Type B pancreatic cell (in vitro differentiated cells): ENCODE results near the gene TSC2. TPM values are rescaled to one million over a fixed set of nuclear protein-coding genes. Genes with fewer than 3 reads are reported as not detected.

ENCODE experiments used
- DNase-seq: peaks from one replicate; pipeline ENCODE4 v3.0.0; 2021; ENCODE audit warnings: mixed read lengths; ENCODE audit not compliant: unreplicated experiment; ENCODE audit errors: extremely low spot score
- H3K27ac Mint-ChIP-seq: 2 replicates; pipeline ENCODE4 v1.8.0; 2021; ENCODE audit warnings: mild to moderate bottlenecking, mixed read lengths
- H3K27me3 Mint-ChIP-seq: 2 replicates; pipeline ENCODE4 v1.8.0; 2021; ENCODE audit warnings: mixed read lengths
- H3K36me3 Mint-ChIP-seq: 2 replicates; pipeline ENCODE4 v1.8.0; 2021; ENCODE audit warnings: mixed read lengths
- H3K4me1 Mint-ChIP-seq: one replicate; pipeline ENCODE4 v1.8.0; 2021; ENCODE audit warnings: mixed read lengths; ENCODE audit not compliant: unreplicated experiment
- H3K4me3 Mint-ChIP-seq: 2 replicates; pipeline ENCODE4 v1.8.0; 2021; ENCODE audit warnings: mild to moderate bottlenecking, mixed read lengths
- H3K9me3 Mint-ChIP-seq: 2 replicates; pipeline ENCODE4 v1.8.0; 2021; ENCODE audit warnings: mixed read lengths
- total RNA-seq: library from RNA; stranded (reverse); gene quantifications from 2 replicates; pipeline ENCODE4 v1.2.1, GENCODE V29; 2021; ENCODE audit warnings: low replicate concordance
- TF ChIP-seq, protein P1 (sequence below): fragments of 200-600 bp; sonication (generic); conservative IDR thresholded peaks from 2 replicates; pipeline ENCODE4 v1.5.0; 2021; ENCODE audit warnings: antibody characterized with exemption, mild to moderate bottlenecking

Gene TSC2
- total RNA-seq, 1 donor from 2014 or later: 208 TPM

- no peaks in the 10 kb centered on the region for H3K27me3 Mint-ChIP-seq
- H3K36me3 Mint-ChIP-seq: no peaks in the 10 kb centered on the region
- H3K27ac Mint-ChIP-seq: no peak overlapping the region
- H3K4me3 Mint-ChIP-seq: no peak overlapping the region
- H3K9me3 Mint-ChIP-seq: no peaks in the 10 kb centered on the region
- TF ChIP-seq, protein P1, sequence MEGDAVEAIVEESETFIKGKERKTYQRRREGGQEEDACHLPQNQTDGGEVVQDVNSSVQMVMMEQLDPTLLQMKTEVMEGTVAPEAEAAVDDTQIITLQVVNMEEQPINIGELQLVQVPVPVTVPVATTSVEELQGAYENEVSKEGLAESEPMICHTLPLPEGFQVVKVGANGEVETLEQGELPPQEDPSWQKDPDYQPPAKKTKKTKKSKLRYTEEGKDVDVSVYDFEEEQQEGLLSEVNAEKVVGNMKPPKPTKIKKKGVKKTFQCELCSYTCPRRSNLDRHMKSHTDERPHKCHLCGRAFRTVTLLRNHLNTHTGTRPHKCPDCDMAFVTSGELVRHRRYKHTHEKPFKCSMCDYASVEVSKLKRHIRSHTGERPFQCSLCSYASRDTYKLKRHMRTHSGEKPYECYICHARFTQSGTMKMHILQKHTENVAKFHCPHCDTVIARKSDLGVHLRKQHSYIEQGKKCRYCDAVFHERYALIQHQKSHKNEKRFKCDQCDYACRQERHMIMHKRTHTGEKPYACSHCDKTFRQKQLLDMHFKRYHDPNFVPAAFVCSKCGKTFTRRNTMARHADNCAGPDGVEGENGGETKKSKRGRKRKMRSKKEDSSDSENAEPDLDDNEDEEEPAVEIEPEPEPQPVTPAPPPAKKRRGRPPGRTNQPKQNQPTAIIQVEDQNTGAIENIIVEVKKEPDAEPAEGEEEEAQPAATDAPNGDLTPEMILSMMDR: no peak
- no peak for DNase-seq
- peaks cover 9% of the 10 kb centered on the region for H3K4me1 Mint-ChIP-seq
Measured at GRCh38 chr16:2004795-2005517, 42.8 kb upstream of the TSC2 start.

GRCh38 chr16:2005646-2006045, 42.1 kb upstream of the TSC2 start:
- Mint-ChIP-seq H3K27me3 (no peaks in the 10 kb centered on the region), H3K36me3 (no peaks in the 10 kb centered on the region), H3K9me3 (no peaks in the 10 kb centered on the region), H3K4me1 (peaks cover 15% of the 10 kb centered on the region), H3K4me3 (no peak overlapping the region), H3K27ac (no peak overlapping the region)
- no peak for DNase-seq
- TF ChIP-seq, protein P1: no peak

DNA sequence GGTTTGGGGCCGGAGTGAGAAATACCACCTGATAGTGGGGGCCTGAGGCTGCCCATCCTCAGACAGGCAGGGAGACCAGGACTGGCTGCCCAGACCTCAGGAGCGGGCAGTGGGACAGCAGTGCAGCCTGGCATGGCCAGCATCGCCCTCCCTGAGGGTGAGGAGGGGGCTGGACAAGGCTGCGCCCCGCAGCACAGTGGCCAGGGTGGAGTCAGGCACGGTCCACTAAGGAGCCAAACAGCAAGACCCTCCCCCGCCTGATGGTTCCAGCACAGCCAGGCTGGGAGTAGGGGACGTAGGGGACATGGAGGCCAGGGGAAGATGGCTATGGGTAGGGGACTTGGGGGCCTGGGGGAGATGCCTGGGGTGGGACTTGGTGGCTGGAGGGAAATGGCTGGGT, 41.5 kb upstream of the TSC2 start:
- no peak for DNase-seq
- peak overlapping the region; percentile 70 for H3K27ac Mint-ChIP-seq
- TF ChIP-seq, protein P1: no peak
- H3K4me3 Mint-ChIP-seq: peak overlapping the region; percentile 51
- H3K4me1 Mint-ChIP-seq: peaks cover 15% of the 10 kb centered on the region
- H3K27me3 Mint-ChIP-seq: no peaks in the 10 kb centered on the region
- no peaks in the 10 kb centered on the region for H3K36me3 Mint-ChIP-seq
- no peaks in the 10 kb centered on the region for H3K9me3 Mint-ChIP-seq

GRCh38 chr16:2007081-2007836, 40.5 kb upstream of the TSC2 start:
- TF ChIP-seq, protein P1: no peak
- DNase-seq: no peak
- Mint-ChIP-seq H3K36me3 (no peaks in the 10 kb centered on the region), H3K4me3 (peak overlapping the region; percentile 89), H3K27ac (peak overlapping the region; percentile 90), H3K27me3 (no peaks in the 10 kb centered on the region), H3K4me1 (peaks cover 15% of the 10 kb centered on the region), H3K9me3 (no peaks in the 10 kb centered on the region)

DNA sequence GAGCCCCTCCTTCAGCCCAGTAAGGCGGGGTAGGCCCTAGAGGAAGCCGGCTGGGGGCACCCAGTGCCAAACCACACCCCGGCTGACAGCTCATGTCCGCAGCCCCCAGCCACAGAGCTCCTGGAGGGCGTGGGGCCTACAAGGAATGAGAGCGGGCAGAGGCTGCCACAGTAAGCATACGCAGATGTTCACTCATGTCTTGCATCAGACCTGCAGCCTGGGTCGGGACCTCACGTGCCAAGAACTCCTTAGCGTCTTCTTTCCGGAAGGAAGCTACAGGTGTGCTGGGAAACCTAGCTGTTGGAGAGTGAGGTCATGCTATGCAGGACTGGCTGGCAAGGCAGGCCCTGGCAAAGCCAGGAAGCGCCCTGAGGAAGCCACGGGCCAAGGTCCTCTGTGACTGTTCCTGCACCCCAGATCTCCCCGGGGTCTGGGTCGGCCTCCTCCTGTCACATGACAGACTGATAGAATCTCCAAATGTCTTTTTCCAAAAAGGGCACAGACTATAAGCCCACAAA, 39.7 kb upstream of the TSC2 start:
- no peaks in the 10 kb centered on the region for H3K27me3 Mint-ChIP-seq
- no peaks in the 10 kb centered on the region for H3K36me3 Mint-ChIP-seq
- DNase-seq: no peak
- peaks cover 15% of the 10 kb centered on the region for H3K4me1 Mint-ChIP-seq
- H3K4me3 Mint-ChIP-seq: peak overlapping the region; percentile 89
- TF ChIP-seq, protein P1: no peak
- peak overlapping the region; percentile 90 for H3K27ac Mint-ChIP-seq
- H3K9me3 Mint-ChIP-seq: no peaks in the 10 kb centered on the region
